ENCODE measurements around the gene EPS8L3.

- TF ChIP-seq RAD21 (IDR thresholded peaks at IDR 0.05) (no peak), REST (IDR thresholded peaks at IDR 0.05) (no peak), CTCF (IDR thresholded peaks at IDR 0.05; ENCODE audit: low read depth, low read length, missing input control) (no peak), TAF1 (conservative IDR thresholded peaks at IDR 0.05) (no peak)
Observed at GRCh38 chr1:109757936-109758786, 5.6 kb downstream of the EPS8L3 start.

All from liver (tissue), 3 donors.